Effector memory CD8-positive, alpha-beta T cell (primary cell): ENCODE data around the gene S1PR2.
"Not testable (repeated sequence)": the region's sequence is repeated elsewhere in the genome, so short reads cannot be mapped to it uniquely, and the experiment has no call there.

Source experiments
- ATAC-seq: fragments of 150-1000 bp; cut with Tn5 transposase; replicated peaks from 2 replicates; pipeline ENCODE4 v1.10.0; 2021; ENCODE audit warnings: mild to moderate bottlenecking, moderate library complexity
- DNase-seq, 3 experiments: peaks; one replicate each; pipeline ENCODE4 v3.0.0; 2021
- H3K27ac Mint-ChIP-seq, 2 donors: one replicate each; pipeline ENCODE4 v1.8.0; 2022; ENCODE audit warnings: mild to moderate bottlenecking in 2 of 2, mixed read lengths in 2 of 2, moderate library complexity in 2 of 2
- H3K27me3 Mint-ChIP-seq, 2 donors: one replicate each; pipeline ENCODE4 v1.8.0; 2022; ENCODE audit warnings: mixed read lengths in 2 of 2
- H3K36me3 Mint-ChIP-seq: one replicate; pipeline ENCODE4 v1.8.0; 2022; ENCODE audit warnings: mild to moderate bottlenecking, moderate library complexity, mixed read lengths; ENCODE audit not compliant: insufficient read depth
- H3K4me1 Mint-ChIP-seq, 2 donors: one replicate each; pipeline ENCODE4 v1.8.0; 2022; ENCODE audit warnings: low read depth in 2 of 2, mixed read lengths in 2 of 2
- H3K4me3 Mint-ChIP-seq, 2 donors: one replicate each; pipeline ENCODE4 v1.8.0; 2022; ENCODE audit warnings: mild to moderate bottlenecking in 2 of 2, mixed read lengths in 2 of 2, moderate library complexity in 2 of 2
- H3K9me3 Mint-ChIP-seq, 2 donors: one replicate each; pipeline ENCODE4 v1.8.0; 2022; ENCODE audit warnings: mixed read lengths in 2 of 2

Gene S1PR2

GRCh38 chr19:10243606-10244005, 12.5 kb upstream of the S1PR2 start:
- Mint-ChIP-seq H3K27ac (no peak overlapping the region), H3K27me3 (no peaks in the 10 kb centered on the region), H3K36me3 (no peaks in the 10 kb centered on the region), H3K9me3 (no peaks in the 10 kb centered on the region), H3K4me1 (no peaks in the 10 kb centered on the region), H3K4me3 (no peak overlapping the region)
- no peak for ATAC-seq
- DNase-seq = no peak

- not testable (repeated sequence) for H3K36me3 Mint-ChIP-seq, H3K4me1 Mint-ChIP-seq, H3K9me3 Mint-ChIP-seq, DNase-seq, H3K27ac Mint-ChIP-seq, H3K27me3 Mint-ChIP-seq, ATAC-seq, H3K4me3 Mint-ChIP-seq
These were observed 10.8 kb upstream of the S1PR2 start for GRCh38 chr19:10241826-10242449.

- no peaks in the 10 kb centered on the region for H3K27me3 Mint-ChIP-seq
- peaks cover 15 to 19% of the 10 kb centered on the region in 2 donors for H3K4me1 Mint-ChIP-seq
- H3K9me3 Mint-ChIP-seq = no peaks in the 10 kb centered on the region
- peaks cover 11% of the 10 kb centered on the region for H3K36me3 Mint-ChIP-seq
- peak overlapping the region; percentile 38 to 56 for H3K27ac Mint-ChIP-seq
- no peak for ATAC-seq
- no peak for DNase-seq
- H3K4me3 Mint-ChIP-seq = peak overlapping the region; percentile 10 to 53
These were observed 7.1 kb upstream of the S1PR2 start for GRCh38 chr19:10238172-10238783.

GRCh38 chr19:10237702-10238101, 6.6 kb upstream of the S1PR2 start:
- DNase-seq (no peak), ATAC-seq (no peak)
- Mint-ChIP-seq H3K4me3 (peak overlapping the region; percentile 10 to 53), H3K4me1 (peaks cover 15 to 19% of the 10 kb centered on the region in 2 donors), H3K27me3 (no peaks in the 10 kb centered on the region), H3K27ac (peak overlapping the region in 1 of 2 donors; percentile 38), H3K36me3 (peaks cover 11% of the 10 kb centered on the region), H3K9me3 (no peaks in the 10 kb centered on the region)

- Mint-ChIP-seq H3K36me3 (peaks cover 26% of the 10 kb centered on the region), H3K4me1 (peaks cover 22 to 23% of the 10 kb centered on the region in 2 donors), H3K4me3 (peak overlapping the region in 1 of 2 donors; percentile 85), H3K27ac (peak overlapping the region; percentile 99)
- DNase-seq, H3K27me3 Mint-ChIP-seq, H3K9me3 Mint-ChIP-seq, ATAC-seq: not testable (repeated sequence)
These were observed 4.3 kb upstream of the S1PR2 start for GRCh38 chr19:10235409-10235808.

GRCh38 chr19:10235003-10235402, 3.9 kb upstream of the S1PR2 start:
- DNase-seq = no peak
- ATAC-seq = no peak
- H3K4me3 Mint-ChIP-seq = peak overlapping the region in 1 of 2 donors; percentile 85
- peak overlapping the region; percentile 99 for H3K27ac Mint-ChIP-seq
- peaks cover 30% of the 10 kb centered on the region for H3K36me3 Mint-ChIP-seq
- H3K4me1 Mint-ChIP-seq = peaks cover 22 to 23% of the 10 kb centered on the region in 2 donors
- H3K27me3 Mint-ChIP-seq = no peaks in the 10 kb centered on the region
- no peaks in the 10 kb centered on the region for H3K9me3 Mint-ChIP-seq

GRCh38 chr19:10233946-10234345, 2.8 kb upstream of the S1PR2 start:
- no peak for ATAC-seq
- no peak for DNase-seq
- Mint-ChIP-seq H3K9me3 (no peaks in the 10 kb centered on the region), H3K4me1 (peaks cover 29 to 31% of the 10 kb centered on the region in 2 donors), H3K36me3 (peaks cover 32% of the 10 kb centered on the region), H3K4me3 (no peak overlapping the region), H3K27me3 (no peaks in the 10 kb centered on the region), H3K27ac (peak overlapping the region in 1 of 2 donors; percentile 46)

- Mint-ChIP-seq H3K4me3 (peak overlapping the region; percentile 90 to 91), H3K36me3 (peaks cover 34% of the 10 kb centered on the region), H3K27me3 (no peaks in the 10 kb centered on the region), H3K4me1 (peaks cover 23 to 32% of the 10 kb centered on the region in 2 donors), H3K9me3 (no peaks in the 10 kb centered on the region), H3K27ac (peak overlapping the region; percentile 92 to 95)
- DNase-seq (no peak), ATAC-seq (no peak)
These were observed 589 bp upstream of the S1PR2 start for GRCh38 chr19:10231612-10232228.

GRCh38 chr19:10230173-10230860, 814 bp downstream of the S1PR2 start:
- Mint-ChIP-seq H3K36me3 (peaks cover 27% of the 10 kb centered on the region), H3K9me3 (no peaks in the 10 kb centered on the region)

GRCh38 chr19:10228920-10229319, 2.2 kb downstream of the S1PR2 start:
- Mint-ChIP-seq H3K4me3 (peak overlapping the region; percentile 90 to 91), H3K27me3 (no peaks in the 10 kb centered on the region), H3K4me1 (peaks cover 23 to 29% of the 10 kb centered on the region in 2 donors), H3K27ac (peak overlapping the region; percentile 92 to 95), H3K36me3 (peaks cover 34% of the 10 kb centered on the region), H3K9me3 (no peaks in the 10 kb centered on the region)
- no peak for ATAC-seq
- peak in 2 of 3 experiments; percentile 32 to 35 for DNase-seq

More at GRCh38 chr19:10230173-10230860, 814 bp downstream of the S1PR2 start:
- DNase-seq (peak; percentile 62 to 68 (median 68)), ATAC-seq (peak; percentile 79)
- peaks cover 17 to 29% of the 10 kb centered on the region in 2 donors for H3K4me1 Mint-ChIP-seq
- H3K27ac Mint-ChIP-seq = peak overlapping the region; percentile 92 to 95
- H3K4me3 Mint-ChIP-seq = peak overlapping the region; percentile 90 to 91
- no peaks in the 10 kb centered on the region for H3K27me3 Mint-ChIP-seq

- Mint-ChIP-seq H3K27me3 (no peaks in the 10 kb centered on the region), H3K36me3 (peaks cover 35% of the 10 kb centered on the region), H3K4me1 (peaks cover 23 to 30% of the 10 kb centered on the region in 2 donors), H3K9me3 (no peaks in the 10 kb centered on the region), H3K4me3 (no peak overlapping the region), H3K27ac (peak overlapping the region in 1 of 2 donors; percentile 92)
- ATAC-seq = no peak
- DNase-seq = no peak
These were observed 2.7 kb downstream of the S1PR2 start for GRCh38 chr19:10228393-10228792.

- no peak overlapping the region for H3K4me3 Mint-ChIP-seq
- peaks cover 23 to 30% of the 10 kb centered on the region in 2 donors for H3K4me1 Mint-ChIP-seq
- ATAC-seq = no peak
- no peaks in the 10 kb centered on the region for H3K9me3 Mint-ChIP-seq
- DNase-seq = no peak
- H3K27ac Mint-ChIP-seq = no peak overlapping the region
- no peaks in the 10 kb centered on the region for H3K27me3 Mint-ChIP-seq
- peaks cover 44% of the 10 kb centered on the region for H3K36me3 Mint-ChIP-seq
These were observed 3.8 kb downstream of the S1PR2 start for GRCh38 chr19:10227026-10227971.
